Hepatocyte (in vitro differentiated cells): ENCODE data around the gene LSAMP.

Experiments used
- CTCF ChIP-seq: fragments of 200-600 bp; sonication (generic); IDR thresholded peaks from 2 replicates; pipeline ENCODE4 v1.5.1; 2016; ENCODE audit warnings: antibody characterized with exemption, mild to moderate bottlenecking; ENCODE audit not compliant: poor library complexity
- EZH2 ChIP-seq: fragments of 200-600 bp; sonication (generic); IDR thresholded peaks from 2 replicates; pipeline ENCODE4 v1.6.1; 2016; ENCODE audit warnings: antibody characterized with exemption, mild to moderate bottlenecking, borderline replicate concordance

GRCh38 chr3:115901008-115901407 is 544.3 kb downstream of the LSAMP start:
- no peak for TF ChIP-seq CTCF
- no peak for TF ChIP-seq EZH2
